H1 (cell line): ENCODE data around the gene CEP68. TPM values are rescaled to one million over a fixed set of nuclear protein-coding genes. Genes with fewer than 3 reads are reported as not detected.

Experiments
- CTCF ChIA-PET: fragments of 300-600 bp; sonication (Branson Sonifier 250); formaldehyde crosslinking; loops from one replicate; lab custom pipeline; 2021; ENCODE audit not compliant: partially characterized antibody; lab: Charles Lee
- POLR2A ChIA-PET: fragments of 300-600 bp; sonication (Branson Sonifier 250); formaldehyde crosslinking; loops from one replicate; lab custom pipeline; 2021; ENCODE audit warnings: inconsistent platforms; ENCODE audit not compliant: partially characterized antibody; lab: Charles Lee
- DNase-seq, 2 experiments: peaks; one replicate each; pipeline versions ENCODE4 v3.0.0 to v3.0.0-alpha.2; 2010 to 2022; ENCODE audit warnings: low spot score in 2 of 2, low read depth in 1 of 2, mixed read lengths in 1 of 2
- FAIRE-seq: peaks from 2 replicates; lab custom pipeline; 2011; peaks lifted over from hg19 to GRCh38; lab: Jason Lieb, UNC
- H2AFZ ChIP-seq: 2 replicates; pipeline ENCODE4 v1.8.1; 2012; ENCODE audit warnings: low read length, inconsistent platforms
- H2AK5ac ChIP-seq: 2 replicates; pipeline ENCODE4 v1.6.1; 2013; ENCODE audit warnings: low read depth, low read length
- H2BK120ac ChIP-seq: replicated peaks from 2 replicates; pipeline ENCODE3; 2013; ENCODE audit warnings: low read depth, low read length, inconsistent platforms
- H2BK12ac ChIP-seq: 2 replicates; pipeline ENCODE4 v1.6.1; 2013; ENCODE audit warnings: low read depth, low read length
- H2BK15ac ChIP-seq: 2 replicates; pipeline ENCODE4 v1.6.1; 2013; ENCODE audit warnings: low read length
- H2BK20ac ChIP-seq: 2 replicates; pipeline ENCODE4 v1.6.1; 2013; ENCODE audit warnings: low read length
- H2BK5ac ChIP-seq: 2 replicates; pipeline ENCODE4 v1.6.1; 2013; ENCODE audit warnings: low read depth, low read length
- H3K14ac ChIP-seq: 2 replicates; pipeline ENCODE4 v1.6.1; 2013; ENCODE audit warnings: inconsistent platforms; ENCODE audit not compliant: insufficient read length
- H3K18ac ChIP-seq: 2 replicates; pipeline ENCODE4 v1.6.1; 2013; ENCODE audit warnings: low read length; ENCODE audit errors: extremely low read depth
- H3K23ac ChIP-seq: 2 replicates; pipeline ENCODE4 v1.6.1; 2013; ENCODE audit warnings: inconsistent platforms; ENCODE audit not compliant: insufficient read length
- H3K23me2 ChIP-seq: 2 replicates; pipeline ENCODE4 v1.6.1; 2013; ENCODE audit warnings: low read depth, low read length
- H3K27ac ChIP-seq: 2 replicates; pipeline ENCODE4 v1.6.1; 2011; ENCODE audit warnings: low read depth, low read length, inconsistent platforms
- H3K27me3 ChIP-seq, 4 experiments: replicated peaks in 1 of 4; 1 replicate in 1 of 4; 2 replicates in 3 of 4; pipeline versions ENCODE4 v1.6.1 to v1.8.1; 2011 to 2013; ENCODE audit warnings: low read length in 3 of 4, mild to moderate bottlenecking in 3 of 4, inconsistent platforms in 2 of 4, mixed read lengths in 2 of 4, moderate library complexity in 1 of 4; ENCODE audit not compliant: control insufficient read depth in 3 of 4, insufficient read depth in 3 of 4; ENCODE audit errors: extremely low read depth in 1 of 4
- H3K36me3 ChIP-seq, 4 experiments: 2 replicates each; pipeline versions ENCODE4 v1.6.1 to v1.8.1; 2011 to 2013; ENCODE audit warnings: mild to moderate bottlenecking in 4 of 4, low read length in 3 of 4, moderate library complexity in 2 of 4, control low read depth in 1 of 4, inconsistent platforms in 1 of 4; ENCODE audit not compliant: insufficient read depth in 4 of 4, control insufficient read depth in 2 of 4
- H3K4ac ChIP-seq: replicated peaks from 2 replicates; pipeline ENCODE3; 2013; ENCODE audit warnings: low read length, low read depth, mixed read lengths, inconsistent platforms; ENCODE audit not compliant: insufficient read length
- H3K4me1 ChIP-seq, 4 experiments: replicated peaks in 1 of 4; 1 replicate in 1 of 4; 2 replicates in 3 of 4; pipeline versions ENCODE4 v1.6.1 to v1.8.1; 2011 to 2013; ENCODE audit warnings: low read length in 3 of 4, inconsistent platforms in 2 of 4, mixed read lengths in 1 of 4; ENCODE audit not compliant: insufficient read depth in 4 of 4, control insufficient read depth in 3 of 4
- H3K4me2 ChIP-seq, 2 experiments: 2 replicates each; pipeline versions ENCODE4 v1.6.1 to v1.8.1; 2011 to 2013; ENCODE audit warnings: low read depth in 2 of 2, low read length in 2 of 2, control low read depth in 1 of 2, inconsistent platforms in 1 of 2, mild to moderate bottlenecking in 1 of 2; ENCODE audit not compliant: insufficient read depth in 1 of 2
- H3K4me3 ChIP-seq, 4 experiments: fragments of 200-600, 300-600 bp in 1 of 4; sonication (generic), shearing (Covaris generic), sonication (Bioruptor Twin) in 1 of 4; 2 replicates each; pipeline versions ENCODE4 v1.5.1 to v1.8.1; 2011 to 2016; ENCODE audit warnings: low read length in 4 of 4, low read depth in 3 of 4, control low read depth in 2 of 4, inconsistent platforms in 2 of 4, mild to moderate bottlenecking in 2 of 4, mixed read lengths in 1 of 4, moderate library complexity in 1 of 4; ENCODE audit not compliant: insufficient read depth in 2 of 4; ENCODE audit errors: extremely low read depth in 1 of 4
- H3K56ac ChIP-seq: replicated peaks from 2 replicates; pipeline ENCODE3; 2013; ENCODE audit warnings: low read depth, mild to moderate bottlenecking, mixed read lengths, low read length, inconsistent platforms; ENCODE audit not compliant: insufficient read length
- H3K79me1 ChIP-seq: 2 replicates; pipeline ENCODE4 v1.6.1; 2013; ENCODE audit warnings: low read depth, low read length, control low read depth
- H3K79me2 ChIP-seq, 2 experiments: 2 replicates each; pipeline versions ENCODE4 v1.6.1 to v1.8.1; 2012 to 2013; ENCODE audit warnings: low read length in 2 of 2, mild to moderate bottlenecking in 2 of 2, inconsistent platforms in 1 of 2; ENCODE audit not compliant: insufficient read depth in 2 of 2, control insufficient read depth in 1 of 2
- H3K9ac ChIP-seq, 4 experiments: replicated peaks in 1 of 4; 1 replicate in 1 of 4; 2 replicates in 3 of 4; pipeline versions ENCODE4 v1.6.1 to v1.8.1; 2011 to 2013; ENCODE audit warnings: low read depth in 3 of 4, low read length in 3 of 4, control low read depth in 2 of 4, mild to moderate bottlenecking in 2 of 4, moderate library complexity in 2 of 4, inconsistent platforms in 1 of 4; ENCODE audit errors: extremely low read depth in 1 of 4
- H3K9me3 ChIP-seq, 2 experiments: 2 replicates each; pipeline versions ENCODE4 v1.6.1 to v1.8.1; 2012 to 2013; ENCODE audit warnings: mild to moderate bottlenecking in 2 of 2, moderate library complexity in 2 of 2, control low read depth in 1 of 2, inconsistent platforms in 1 of 2, low read depth in 1 of 2, low read length in 1 of 2, mixed read lengths in 1 of 2; ENCODE audit not compliant: insufficient read depth in 2 of 2
- H4K20me1 ChIP-seq, 2 experiments: replicated peaks in 1 of 2; 2 replicates each; pipeline versions ENCODE3 to v1.8.1; 2011 to 2013; ENCODE audit warnings: inconsistent platforms in 2 of 2, low read length in 2 of 2, mild to moderate bottlenecking in 1 of 2; ENCODE audit not compliant: insufficient read depth in 2 of 2, control insufficient read depth in 1 of 2
- H4K5ac ChIP-seq: 2 replicates; pipeline ENCODE4 v1.6.1; 2013; ENCODE audit warnings: low read length, low read depth, mixed read lengths, inconsistent platforms; ENCODE audit not compliant: insufficient read length
- H4K8ac ChIP-seq: 2 replicates; pipeline ENCODE4 v1.8.0; 2013; ENCODE audit warnings: mild to moderate bottlenecking, moderate library complexity, low read length, inconsistent platforms; ENCODE audit not compliant: insufficient read depth; ENCODE audit errors: extremely low read depth
- H4K91ac ChIP-seq: replicated peaks from 2 replicates; pipeline ENCODE3; 2013; ENCODE audit warnings: low read length, mixed read lengths, inconsistent platforms; ENCODE audit not compliant: insufficient read length
- CTBP2 ChIP-seq: IDR thresholded peaks from 2 replicates; pipeline ENCODE4 v1.7.0; 2011; ENCODE audit warnings: borderline replicate concordance, mild to moderate bottlenecking, moderate library complexity, mixed read lengths, low read length; ENCODE audit not compliant: insufficient read depth, insufficient read length
- EZH2 ChIP-seq: fragments of 200-600 bp; sonication (generic); IDR thresholded peaks from 2 replicates; pipeline ENCODE4 v1.7.1; 2012; ENCODE audit warnings: low read depth, mild to moderate bottlenecking, moderate library complexity, low read length, inconsistent platforms; ENCODE audit not compliant: severe bottlenecking
- GTF2F1 ChIP-seq: IDR thresholded peaks from 2 replicates; pipeline ENCODE4 v1.6.1; 2012; ENCODE audit warnings: low read depth, low read length, improper control_type of control experiment, borderline replicate concordance
- HDAC2 ChIP-seq, 2 experiments: fragments of 300-600 bp in 1 of 2; sonication (generic) in 1 of 2; IDR thresholded peaks; 2 replicates each; pipeline ENCODE4 v1.6.1; 2011 to 2012; ENCODE audit warnings: low read depth in 2 of 2, low read length in 2 of 2, mild to moderate bottlenecking in 2 of 2, moderate library complexity in 2 of 2, borderline replicate concordance in 1 of 2, inconsistent platforms in 1 of 2
- MAFK ChIP-seq: IDR thresholded peaks from 2 replicates; pipeline ENCODE4 v1.6.1; 2012; ENCODE audit warnings: low read depth, mild to moderate bottlenecking, improper control_type of control experiment, low read length
- POU5F1 ChIP-seq: IDR thresholded peaks from 2 replicates; pipeline ENCODE4 v1.6.1; 2011; ENCODE audit warnings: low read depth, mild to moderate bottlenecking, low read length, moderate library complexity
- TEAD4 ChIP-seq: IDR thresholded peaks from 2 replicates; pipeline ENCODE4 v1.6.1; 2012; ENCODE audit warnings: low read depth, low read length, inconsistent platforms, mixed read lengths
- ZNF274 ChIP-seq: IDR thresholded peaks from 2 replicates; pipeline ENCODE4 v1.7.0; 2012; ENCODE audit warnings: low read length, borderline replicate concordance; ENCODE audit errors: extremely low read depth
- WGBS, 2 experiments: shearing (Covaris generic) in 1 of 2; methylation state at CpG; one replicate each; pipeline versions ENCODE4 v1.1.6 to v1.1.7; 2013 to 2015; ENCODE audit warnings: low lambda C conversion rate in 2 of 2, mixed read lengths in 2 of 2, inconsistent platforms in 1 of 2, low coverage in 1 of 2, missing lambda C conversion rate in 1 of 2; ENCODE audit not compliant: insufficient replicate concordance in 2 of 2, insufficient coverage in 1 of 2, insufficient read length in 1 of 2; ENCODE audit errors: extremely low coverage in 1 of 2, missing lambda C conversion rate in 1 of 2; 5-methylcytosine and 5-hydroxymethylcytosine counted together
- polyA plus RNA-seq, 7 experiments: library from polyadenylated mRNA; depleted of rRNA in 3 of 7; stranded (reverse) in 5 of 7; unstranded in 2 of 7; fragments of >200 nt in 5 of 7; fragments of 200-250 nt in 2 of 7; gene quantifications; 1 replicate in 5 of 7; 2 replicates in 1 of 7; 4 replicates in 1 of 7; pipeline versions ENCODE4 v1.2.1 to v1.2.3, GENCODE V29; 2011 to 2013; ENCODE audit warnings: missing spikeins in 2 of 7, mixed read lengths in 2 of 7
- total RNA-seq: library from RNA; stranded (reverse); fragmentation: NEBNext Ultra II Directional; extraction: Animal tissue kit (Norgen Biotek cat#: 25700); gene quantifications from 2 replicates; pipeline ENCODE4 v1.2.1, GENCODE V29; 2021
- TF ChIP-seq, protein P1 (sequence below): IDR thresholded peaks from 2 replicates; pipeline ENCODE4 v1.6.1; 2012; ENCODE audit warnings: low read length, inconsistent platforms

Gene CEP68
- total and polyA plus RNA-seq, 2 of the 8 experiments (the other 6 are each of a cell fraction or from before 2014, with no cell fraction given), result 23.2 to 24.7 TPM

DNA sequence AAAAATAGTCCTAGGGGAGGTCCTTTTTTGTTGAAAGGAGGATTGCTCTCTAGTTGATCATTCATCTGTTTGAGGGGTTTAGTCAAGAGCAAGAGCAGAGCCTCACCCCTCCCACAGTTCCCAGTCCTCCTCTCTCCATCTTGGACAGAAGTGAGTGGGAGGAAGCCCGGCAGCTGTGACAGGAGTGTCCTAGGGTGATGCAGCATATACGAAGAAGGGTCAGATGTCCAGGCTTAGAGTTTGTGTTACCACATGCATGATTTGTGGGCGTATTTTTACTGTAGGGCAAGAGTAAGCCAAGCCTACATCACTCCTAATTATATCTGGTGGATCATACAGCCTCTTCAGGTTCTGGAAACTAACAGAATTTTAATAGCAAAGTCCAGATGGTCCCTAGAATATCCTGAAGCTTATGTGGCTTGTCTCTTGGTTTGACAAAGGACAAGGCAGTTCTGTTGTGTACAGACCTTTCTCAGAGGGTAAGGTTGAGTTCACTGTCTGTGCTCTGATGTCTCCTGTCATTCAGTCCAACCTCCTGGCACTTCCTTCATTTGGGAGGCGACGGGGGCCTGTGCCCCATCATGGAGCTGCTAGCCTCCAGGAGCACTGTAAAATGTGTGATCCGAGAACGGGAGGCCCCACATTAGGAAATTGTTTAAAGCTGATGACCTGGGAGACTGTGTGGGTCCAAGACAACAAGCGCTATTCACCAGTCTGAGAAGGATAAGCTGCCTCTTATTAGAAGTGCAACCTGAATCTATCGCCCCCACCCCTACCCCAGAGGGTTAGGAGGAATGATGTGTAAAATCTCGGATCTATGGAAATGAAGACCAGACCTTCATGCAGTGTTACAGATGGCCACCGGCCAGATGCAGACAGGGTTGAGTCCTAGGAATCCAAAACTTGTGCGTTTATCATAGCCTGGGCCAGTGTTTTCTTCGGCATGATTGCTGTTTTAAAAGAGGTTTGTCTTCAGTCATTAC is 6.9 kb downstream of the CEP68 start:
- Histone ChIP-seq H3K14ac (no peak overlapping the region), H3K79me1 (peaks cover 17% of the 10 kb centered on the region), H3K56ac (no peak overlapping the region), H2AK5ac (no peak overlapping the region), H4K91ac (no peak overlapping the region), H4K20me1 (peaks cover 14 to 25% of the 10 kb centered on the region in 2 experiments), H3K79me2 (peaks cover 8 to 87% of the 10 kb centered on the region in 2 experiments), H3K4me3 (no peak overlapping the region), H2BK12ac (no peak overlapping the region), H3K36me3 (no peaks in the 10 kb centered on the region; a peak in 1 of 8 replicates), H4K5ac (no peak overlapping the region), H4K8ac (no peak overlapping the region), H3K4ac (no peak overlapping the region), H2AFZ (no peak overlapping the region), H3K23me2 (no peaks in the 10 kb centered on the region), H3K27me3 (no peaks in the 10 kb centered on the region), H2BK20ac (no peak overlapping the region), H3K9ac (no peak overlapping the region), H3K27ac (no peak overlapping the region), H2BK5ac (no peak overlapping the region), H3K9me3 (no peaks in the 10 kb centered on the region), H2BK120ac (no peak overlapping the region), H3K18ac (no peak overlapping the region), H3K23ac (no peak overlapping the region), H2BK15ac (no peak overlapping the region), H3K4me2 (no peak overlapping the region), H3K4me1 (no peaks in the 10 kb centered on the region)
- CTCF ChIA-PET, result interaction anchor here (0.6 to 3.7 kb wide), 11 partner anchors 12 to 421 kb away, joined by 3 to 26 read pairs (median 3); no protein-coding TSS in a partner anchor
- 84% methylated on average over 13 of the region's 13 CpGs; no CpG with 5 or more reads in 1 of the 2 experiments for WGBS, 2 experiments
- POLR2A ChIA-PET, result interaction anchor here (0.6 to 0.9 kb wide), 3 partner anchors 14 to 26 kb away, joined by 3 to 4 read pairs (median 3); no protein-coding TSS in a partner anchor
- no peak for FAIRE-seq
- no peak for DNase-seq
- no peak for TF ChIP-seq CTBP2
- TF ChIP-seq HDAC2 (IDR thresholded peaks at IDR 0.05; ENCODE audit: borderline replicate concordance in 1 of 2, low read depth in 2 of 2, low read length in 2 of 2), result no peak
- TF ChIP-seq, protein P1, sequence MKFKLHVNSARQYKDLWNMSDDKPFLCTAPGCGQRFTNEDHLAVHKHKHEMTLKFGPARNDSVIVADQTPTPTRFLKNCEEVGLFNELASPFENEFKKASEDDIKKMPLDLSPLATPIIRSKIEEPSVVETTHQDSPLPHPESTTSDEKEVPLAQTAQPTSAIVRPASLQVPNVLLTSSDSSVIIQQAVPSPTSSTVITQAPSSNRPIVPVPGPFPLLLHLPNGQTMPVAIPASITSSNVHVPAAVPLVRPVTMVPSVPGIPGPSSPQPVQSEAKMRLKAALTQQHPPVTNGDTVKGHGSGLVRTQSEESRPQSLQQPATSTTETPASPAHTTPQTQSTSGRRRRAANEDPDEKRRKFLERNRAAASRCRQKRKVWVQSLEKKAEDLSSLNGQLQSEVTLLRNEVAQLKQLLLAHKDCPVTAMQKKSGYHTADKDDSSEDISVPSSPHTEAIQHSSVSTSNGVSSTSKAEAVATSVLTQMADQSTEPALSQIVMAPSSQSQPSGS, result no peak
- no peak for TF ChIP-seq EZH2
- no peak for TF ChIP-seq MAFK
- TF ChIP-seq POU5F1, result no peak
- TF ChIP-seq ZNF274, result no peak
- TF ChIP-seq GTF2F1, result no peak
- TF ChIP-seq TEAD4, result no peak
